Measurements from ENCODE around the gene SAE1. TPM values are rescaled to one million over a fixed set of nuclear protein-coding genes. Genes with fewer than 3 reads are reported as not detected.

Gene SAE1
- total and polyA plus RNA-seq, 8 donors: 67.7 to 125 (median 93.4) TPM

DNA sequence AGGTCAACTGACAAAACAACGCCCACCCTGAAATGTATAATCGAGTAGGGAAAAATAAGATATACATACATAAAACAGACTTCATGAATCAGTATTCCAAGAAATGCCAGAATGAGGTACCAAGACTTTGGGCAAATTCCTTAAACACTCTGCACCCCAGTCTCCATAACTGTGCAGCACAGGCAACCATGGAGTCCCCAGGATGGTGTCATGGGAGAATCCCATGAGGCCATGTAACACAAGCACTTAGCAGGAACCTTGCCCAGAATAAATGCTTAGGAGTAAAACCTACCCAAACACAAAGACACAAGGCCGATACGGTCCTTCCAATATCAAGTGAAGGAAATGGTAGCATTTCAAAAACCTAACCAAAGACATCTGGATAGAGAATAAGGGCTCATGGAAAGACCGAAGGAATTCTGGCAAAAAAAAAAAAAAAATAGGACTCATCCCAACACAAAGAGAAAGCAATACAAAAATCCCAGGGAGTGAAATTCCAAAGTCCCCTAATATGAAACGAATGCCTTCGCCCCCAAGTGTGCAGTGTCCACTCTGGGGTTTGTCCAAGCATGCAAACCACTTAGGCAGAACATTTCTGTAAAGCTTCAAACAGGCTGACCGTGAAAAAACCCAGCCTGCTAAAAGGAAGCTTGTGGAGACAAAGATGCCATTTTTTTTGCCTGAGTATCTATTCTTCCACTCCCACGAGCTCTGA is 28.1 kb upstream of the SAE1 start:
- DNase-seq (no peak), ATAC-seq (no peak)
- Histone ChIP-seq H3K36me3 (peaks cover 0 to 16% of the 10 kb centered on the region in 2 donors), H3K27ac (no peak overlapping the region), H3K27me3 (no peaks in the 10 kb centered on the region), H3K4me1 (peaks cover 5 to 57% of the 10 kb centered on the region in 2 donors), H3K9me3 (no peaks in the 10 kb centered on the region), H3K4me3 (no peak overlapping the region)
- intact Hi-C loops (cut with DNase I): no loop called here
- TF ChIP-seq, protein P1, sequence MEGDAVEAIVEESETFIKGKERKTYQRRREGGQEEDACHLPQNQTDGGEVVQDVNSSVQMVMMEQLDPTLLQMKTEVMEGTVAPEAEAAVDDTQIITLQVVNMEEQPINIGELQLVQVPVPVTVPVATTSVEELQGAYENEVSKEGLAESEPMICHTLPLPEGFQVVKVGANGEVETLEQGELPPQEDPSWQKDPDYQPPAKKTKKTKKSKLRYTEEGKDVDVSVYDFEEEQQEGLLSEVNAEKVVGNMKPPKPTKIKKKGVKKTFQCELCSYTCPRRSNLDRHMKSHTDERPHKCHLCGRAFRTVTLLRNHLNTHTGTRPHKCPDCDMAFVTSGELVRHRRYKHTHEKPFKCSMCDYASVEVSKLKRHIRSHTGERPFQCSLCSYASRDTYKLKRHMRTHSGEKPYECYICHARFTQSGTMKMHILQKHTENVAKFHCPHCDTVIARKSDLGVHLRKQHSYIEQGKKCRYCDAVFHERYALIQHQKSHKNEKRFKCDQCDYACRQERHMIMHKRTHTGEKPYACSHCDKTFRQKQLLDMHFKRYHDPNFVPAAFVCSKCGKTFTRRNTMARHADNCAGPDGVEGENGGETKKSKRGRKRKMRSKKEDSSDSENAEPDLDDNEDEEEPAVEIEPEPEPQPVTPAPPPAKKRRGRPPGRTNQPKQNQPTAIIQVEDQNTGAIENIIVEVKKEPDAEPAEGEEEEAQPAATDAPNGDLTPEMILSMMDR (IDR thresholded peaks at IDR 0.05): no peak

DNA sequence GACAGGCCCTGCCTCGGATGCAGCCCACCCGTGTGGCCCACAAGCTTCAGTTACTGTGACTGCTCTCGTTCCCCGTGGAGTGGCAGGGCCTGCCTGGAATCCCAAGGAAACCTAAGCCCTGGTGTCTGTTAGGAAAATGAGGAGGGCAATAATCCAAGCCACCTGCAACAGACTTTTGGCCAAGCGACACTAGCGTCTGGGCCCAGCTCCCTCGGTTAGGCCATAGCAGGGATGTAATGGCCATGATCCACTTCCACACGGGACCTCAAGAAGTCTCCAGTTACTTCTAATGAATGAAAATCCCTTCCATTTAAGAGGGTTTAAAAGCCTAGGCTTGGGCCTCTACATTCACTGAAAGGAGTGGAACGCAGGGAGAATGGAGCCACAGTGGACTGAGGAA is 26.0 kb upstream of the SAE1 start:
- no peak overlapping the region for H3K4me3 ChIP-seq
- peaks cover 13 to 58% of the 10 kb centered on the region in 2 donors for H3K4me1 ChIP-seq
- DNase-seq (peak in 1 of 4 donors; percentile 39), ATAC-seq (no peak)
- H3K36me3 ChIP-seq: peaks cover 0 to 16% of the 10 kb centered on the region in 2 donors
- TF ChIP-seq, protein P1 (IDR thresholded peaks at IDR 0.05): no peak
- no peaks in the 10 kb centered on the region for H3K27me3 ChIP-seq
- no peaks in the 10 kb centered on the region for H3K9me3 ChIP-seq
- no peak overlapping the region for H3K27ac ChIP-seq
- intact Hi-C loops (cut with DNase I): no loop called here

DNA sequence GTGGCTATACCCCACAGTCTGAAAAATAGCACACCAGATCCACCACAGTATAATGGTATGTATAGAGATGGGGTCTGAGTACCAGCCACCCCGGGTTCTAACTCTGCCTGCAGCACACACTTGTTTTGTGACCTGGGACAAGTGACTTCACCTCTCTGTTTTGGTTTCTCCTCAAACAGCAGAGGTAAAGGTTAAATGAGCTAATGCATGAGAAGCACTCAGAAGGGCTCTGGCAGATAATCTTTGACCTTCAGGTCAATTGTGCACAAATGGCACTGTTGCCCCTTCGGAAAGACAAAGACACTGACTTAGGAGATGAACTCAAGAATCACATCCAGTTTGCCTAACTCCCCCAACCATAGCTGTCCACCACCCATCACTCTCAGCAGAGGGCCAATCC is 24.8 kb upstream of the SAE1 start:
- intact Hi-C loops (cut with DNase I): no loop called here
- H3K27me3 ChIP-seq: no peaks in the 10 kb centered on the region
- H3K27ac ChIP-seq: peak overlapping the region in 1 of 2 donors; percentile 39
- H3K36me3 ChIP-seq: peaks cover 0 to 22% of the 10 kb centered on the region in 2 donors
- H3K4me3 ChIP-seq: no peak overlapping the region
- ATAC-seq (no peak), DNase-seq (no peak)
- peaks cover 18 to 62% of the 10 kb centered on the region in 2 donors for H3K4me1 ChIP-seq
- no peaks in the 10 kb centered on the region for H3K9me3 ChIP-seq
- TF ChIP-seq, protein P1 (IDR thresholded peaks at IDR 0.05): no peak

DNA sequence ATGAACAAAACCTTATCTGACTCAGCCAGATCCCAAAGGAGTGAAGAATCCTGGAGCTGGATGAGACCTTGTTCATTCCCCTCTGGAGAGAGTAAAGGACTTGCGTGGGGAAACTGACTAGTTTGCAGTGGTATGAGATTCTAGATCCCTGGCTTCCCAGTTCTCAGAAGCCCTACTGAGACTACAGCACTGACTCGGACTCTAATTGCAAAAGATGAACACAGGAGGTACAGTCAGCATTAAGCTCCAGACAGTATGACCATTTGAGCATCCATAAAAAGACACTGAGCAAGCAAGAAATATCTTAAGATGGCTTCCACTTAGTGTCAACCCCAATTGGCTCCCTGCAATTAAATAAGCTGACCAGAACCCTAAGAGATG is 23.8 kb upstream of the SAE1 start:
- no peak for ATAC-seq
- Histone ChIP-seq H3K4me1 (peaks cover 18 to 62% of the 10 kb centered on the region in 2 donors), H3K27ac (peak overlapping the region; percentile 31 to 39), H3K27me3 (no peaks in the 10 kb centered on the region), H3K9me3 (no peaks in the 10 kb centered on the region), H3K4me3 (no peak overlapping the region), H3K36me3 (peaks cover 0 to 22% of the 10 kb centered on the region in 2 donors)
- no peak for DNase-seq
- intact Hi-C loops (cut with DNase I): no loop called here
- TF ChIP-seq, protein P1 (IDR thresholded peaks at IDR 0.05): no peak

DNA sequence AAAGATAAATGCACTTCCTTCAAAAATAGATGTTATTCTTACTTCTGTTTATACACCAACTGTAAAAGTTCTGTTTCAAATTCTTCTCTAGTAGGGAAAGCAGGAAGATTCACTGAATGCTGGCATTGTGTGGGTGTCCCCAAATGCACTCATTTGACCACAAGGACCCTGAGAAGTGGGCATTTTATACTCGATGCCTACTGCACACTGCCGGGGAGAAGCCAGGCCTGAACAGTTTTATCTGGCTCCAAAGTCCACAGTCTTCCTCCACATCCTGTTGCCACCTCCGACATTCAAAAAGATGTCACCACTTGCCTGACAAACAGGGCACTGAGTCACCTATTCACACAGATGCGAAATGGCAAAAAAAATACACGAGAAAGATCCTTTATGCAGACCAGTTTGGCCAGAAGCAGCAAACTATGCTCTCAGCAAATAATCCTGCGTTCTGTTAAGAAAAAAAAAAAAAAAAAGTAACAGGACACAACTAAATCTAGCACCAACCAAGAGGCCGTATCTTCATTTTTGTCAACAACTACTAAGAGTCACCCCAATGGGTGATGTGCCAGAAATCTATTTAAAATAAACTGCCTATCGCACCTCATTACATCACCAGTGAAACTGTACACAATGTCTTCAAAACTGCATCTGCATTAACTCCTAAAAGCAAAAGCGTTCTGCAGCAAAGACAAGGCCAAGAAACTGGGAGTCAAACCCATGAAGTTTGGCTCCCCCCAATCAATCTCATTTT is 23.3 kb upstream of the SAE1 start:
- Histone ChIP-seq H3K4me3 (no peak overlapping the region), H3K4me1 (peaks cover 18 to 57% of the 10 kb centered on the region in 2 donors), H3K9me3 (no peaks in the 10 kb centered on the region), H3K36me3 (peaks cover 0 to 22% of the 10 kb centered on the region in 2 donors), H3K27ac (peak overlapping the region; percentile 31 to 39), H3K27me3 (no peaks in the 10 kb centered on the region)
- no peak for ATAC-seq
- TF ChIP-seq, protein P1 (IDR thresholded peaks at IDR 0.05): no peak
- DNase-seq: peak in 1 of 4 donors; percentile 42
- intact Hi-C loops (cut with DNase I): no loop called here
